ENCODE data around the gene SPATA24.
"Not testable (repeated sequence)": the region's sequence is repeated elsewhere in the genome, so short reads cannot be mapped to it uniquely, and the experiment has no call there.

Gene SPATA24

GRCh38 chr5:139416651-139417050 lies 12.8 kb upstream of the SPATA24 start:
- no peak for DNase-seq

GRCh38 chr5:139415869-139416268 lies 12.0 kb upstream of the SPATA24 start:
- DNase-seq = no peak

GRCh38 chr5:139415221-139415861 lies 11.5 kb upstream of the SPATA24 start:
- peak; percentile 66 for DNase-seq

GRCh38 chr5:139414581-139415130 lies 10.8 kb upstream of the SPATA24 start:
- DNase-seq = no peak

GRCh38 chr5:139413963-139414362 lies 10.1 kb upstream of the SPATA24 start:
- no peak for DNase-seq

GRCh38 chr5:139413153-139413552 lies 9.3 kb upstream of the SPATA24 start:
- no peak for DNase-seq

- DNase-seq = no peak
Observed at GRCh38 chr5:139410993-139411828, 7.3 kb upstream of the SPATA24 start.

- no peak for DNase-seq
Observed at GRCh38 chr5:139410121-139410992, 6.5 kb upstream of the SPATA24 start.

GRCh38 chr5:139409116-139409515 lies 5.2 kb upstream of the SPATA24 start:
- not testable (repeated sequence) for DNase-seq

- no peak for DNase-seq
Observed at GRCh38 chr5:139408191-139408590, 4.3 kb upstream of the SPATA24 start.

- no peak for DNase-seq
Observed at GRCh38 chr5:139407517-139407916, 3.6 kb upstream of the SPATA24 start.

GRCh38 chr5:139406963-139407362 lies 3.1 kb upstream of the SPATA24 start:
- DNase-seq = no peak

- no peak for DNase-seq
Observed at GRCh38 chr5:139404484-139404840, 573 bp upstream of the SPATA24 start.

GRCh38 chr5:139403418-139403786 lies 487 bp downstream of the SPATA24 start:
- DNase-seq = no peak

GRCh38 chr5:139402561-139403158 lies 1.2 kb downstream of the SPATA24 start:
- no peak for DNase-seq

GRCh38 chr5:139401546-139401945 lies 2.3 kb downstream of the SPATA24 start:
- no peak for DNase-seq

GRCh38 chr5:139399501-139400121 lies 4.3 kb downstream of the SPATA24 start:
- DNase-seq = no peak

GRCh38 chr5:139397921-139398320 lies 6.0 kb downstream of the SPATA24 start:
- DNase-seq = no peak

- no peak for DNase-seq
Observed at GRCh38 chr5:139396691-139397090, 7.2 kb downstream of the SPATA24 start.

GRCh38 chr5:139395844-139396640 lies 7.8 kb downstream of the SPATA24 start:
- no peak for DNase-seq

All from stimulated activated CD4-positive, alpha-beta T cell treated with anti-CD3 and anti-CD28 coated beads, Interleukin-1b, Interleukin-23, amount 100 ng/mL, for 48 hours (primary cell).